Muscle of arm (tissue), 12 donors: ENCODE measurements around the gene KCNH2. TPM values are rescaled to one million over a fixed set of nuclear protein-coding genes. Genes with fewer than 3 reads are reported as not detected.

Experiments
- DNase-seq: peaks from one replicate; pipeline ENCODE4 v3.0.0-alpha.2; 2013
- polyA plus RNA-seq, 12 donors: library from polyadenylated mRNA; unstranded; fragments of 120-200 nt; gene quantifications; one replicate each; pipeline ENCODE4 v1.2.1, GENCODE V29; 2013; ENCODE audit not compliant: insufficient read length in 12 of 12

The KCNH2 gene
- polyA plus RNA-seq, 12 donors, result 9.1 to 28.0 (median 14.8) TPM; not detected in 1

- DNase-seq, result no peak
These were observed 15.3 kb downstream of the KCNH2 start for GRCh38 chr7:150962553-150963399.

GRCh38 chr7:150962290-150962552 lies 15.9 kb downstream of the KCNH2 start:
- DNase-seq, result no peak

GRCh38 chr7:150961510-150962289 lies 16.4 kb downstream of the KCNH2 start:
- no peak for DNase-seq

- DNase-seq, result no peak
These were observed 18.1 kb downstream of the KCNH2 start for GRCh38 chr7:150959739-150960734.

- DNase-seq, result no peak
These were observed 19.0 kb downstream of the KCNH2 start for GRCh38 chr7:150959081-150959480.

GRCh38 chr7:150958597-150958996 lies 19.5 kb downstream of the KCNH2 start:
- DNase-seq, result no peak

- no peak for DNase-seq
These were observed 20.0 kb downstream of the KCNH2 start for GRCh38 chr7:150958062-150958552.

GRCh38 chr7:150957133-150958020 lies 20.7 kb downstream of the KCNH2 start:
- DNase-seq, result no peak

GRCh38 chr7:150956395-150957132 lies 21.6 kb downstream of the KCNH2 start:
- DNase-seq, result no peak

- DNase-seq, result no peak
These were observed 22.4 kb downstream of the KCNH2 start for GRCh38 chr7:150955519-150956394.

- no peak for DNase-seq
These were observed 23.1 kb downstream of the KCNH2 start for GRCh38 chr7:150954986-150955518.

GRCh38 chr7:150954201-150954985 lies 23.7 kb downstream of the KCNH2 start:
- DNase-seq, result no peak

- DNase-seq, result no peak
These were observed 24.8 kb downstream of the KCNH2 start for GRCh38 chr7:150953061-150953997.

- no peak for DNase-seq
These were observed 25.6 kb downstream of the KCNH2 start for GRCh38 chr7:150952331-150953050.

GRCh38 chr7:150951521-150951920 lies 26.6 kb downstream of the KCNH2 start:
- no peak for DNase-seq

GRCh38 chr7:150951181-150951520 lies 27.0 kb downstream of the KCNH2 start:
- DNase-seq, result no peak
